ACC112 (cell line): ENCODE data around the gene SOX6.
A peak's percentile ranks its signal among the peaks of the same experiment; 100 is the strongest.

Experiments
- H2AFZ ChIP-seq: fragments of 200-600 bp; sonication (generic); one replicate; pipeline ENCODE4 v1.6.0; 2017; ENCODE audit warnings: antibody characterized with exemption, low read length; ENCODE audit not compliant: unreplicated experiment
- H3K27ac ChIP-seq: fragments of 200-600 bp; sonication (generic); 2 replicates; pipeline ENCODE4 v1.5.1; 2014; ENCODE audit warnings: low read depth, mild to moderate bottlenecking, antibody characterized with exemption, low read length, moderate library complexity
- H3K27me3 ChIP-seq: fragments of 200-600 bp; sonication (generic); 2 replicates; pipeline ENCODE4 v1.6.1; 2014; ENCODE audit warnings: mild to moderate bottlenecking, antibody characterized with exemption, low read length, moderate library complexity, mixed read lengths; ENCODE audit not compliant: insufficient read depth
- H3K36me3 ChIP-seq: fragments of 200-600 bp; sonication (generic); 2 replicates; pipeline ENCODE4 v1.6.1; 2016; ENCODE audit warnings: mild to moderate bottlenecking, antibody characterized with exemption, low read length, moderate library complexity, mixed read lengths; ENCODE audit not compliant: insufficient read depth
- H3K4me1 ChIP-seq: fragments of 200-600 bp; sonication (generic); one replicate; pipeline ENCODE4 v1.6.1; 2016; ENCODE audit warnings: low read length, mixed read lengths; ENCODE audit not compliant: insufficient read depth, unreplicated experiment, control insufficient read depth
- H3K4me3 ChIP-seq: fragments of 200-600 bp; sonication (generic); 2 replicates; pipeline ENCODE4 v1.5.1; 2014; ENCODE audit warnings: mild to moderate bottlenecking, low read depth, low read length
- H3K79me2 ChIP-seq: fragments of 200-600 bp; sonication (generic); one replicate; pipeline ENCODE4 v1.6.0; 2016; ENCODE audit warnings: low read length; ENCODE audit not compliant: control insufficient read depth, unreplicated experiment, insufficient read depth

Gene SOX6

GRCh38 chr11:15970506-15971214, 385.7 kb downstream of the SOX6 start:
- Histone ChIP-seq H3K36me3 (no peaks in the 10 kb centered on the region), H3K4me1 (peaks cover 33% of the 10 kb centered on the region), H3K4me3 (peak overlapping the region; percentile 70; the same call in 1 of the 2 replicates), H3K27ac (peak overlapping the region; percentile 98), H2AFZ (peak overlapping the region; percentile 49), H3K27me3 (no peaks in the 10 kb centered on the region), H3K79me2 (no peaks in the 10 kb centered on the region)

GRCh38 chr11:15969701-15970329, 386.5 kb downstream of the SOX6 start:
- Histone ChIP-seq H3K36me3 (no peaks in the 10 kb centered on the region), H3K4me3 (peak overlapping the region; percentile 70), H3K27ac (peak overlapping the region; percentile 98), H3K4me1 (peaks cover 33% of the 10 kb centered on the region), H3K27me3 (no peaks in the 10 kb centered on the region), H3K79me2 (no peaks in the 10 kb centered on the region), H2AFZ (peak overlapping the region; percentile 49)

GRCh38 chr11:15969281-15969680, 387.1 kb downstream of the SOX6 start:
- H3K4me3 ChIP-seq = peak overlapping the region; percentile 70
- H3K79me2 ChIP-seq = no peaks in the 10 kb centered on the region
- peaks cover 33% of the 10 kb centered on the region for H3K4me1 ChIP-seq
- H3K36me3 ChIP-seq = no peaks in the 10 kb centered on the region
- H3K27ac ChIP-seq = peak overlapping the region; percentile 98
- no peaks in the 10 kb centered on the region for H3K27me3 ChIP-seq
- peak overlapping the region; percentile 80 for H2AFZ ChIP-seq

- H3K27ac ChIP-seq = peak overlapping the region; percentile 98
- H3K4me1 ChIP-seq = peaks cover 33% of the 10 kb centered on the region
- peak overlapping the region; percentile 53 for H2AFZ ChIP-seq
- H3K27me3 ChIP-seq = no peaks in the 10 kb centered on the region
- H3K36me3 ChIP-seq = no peaks in the 10 kb centered on the region
- no peaks in the 10 kb centered on the region for H3K79me2 ChIP-seq
- no peak overlapping the region for H3K4me3 ChIP-seq
Observed at GRCh38 chr11:15968461-15969130, 387.8 kb downstream of the SOX6 start.

GRCh38 chr11:15967966-15968365, 388.4 kb downstream of the SOX6 start:
- Histone ChIP-seq H3K4me3 (no peak overlapping the region), H3K36me3 (no peaks in the 10 kb centered on the region), H3K79me2 (no peaks in the 10 kb centered on the region), H2AFZ (peak overlapping the region; percentile 53), H3K4me1 (peaks cover 33% of the 10 kb centered on the region), H3K27ac (peak overlapping the region; percentile 98), H3K27me3 (no peaks in the 10 kb centered on the region)

GRCh38 chr11:15967166-15967565, 389.2 kb downstream of the SOX6 start:
- peaks cover 33% of the 10 kb centered on the region for H3K4me1 ChIP-seq
- peak overlapping the region; percentile 98; the same call in 1 of the 2 replicates for H3K27ac ChIP-seq
- H3K79me2 ChIP-seq = no peaks in the 10 kb centered on the region

GRCh38 chr11:15965562-15966250, 390.6 kb downstream of the SOX6 start:
- H3K4me3 ChIP-seq = no peak overlapping the region
- peaks cover 32% of the 10 kb centered on the region for H3K4me1 ChIP-seq
- no peaks in the 10 kb centered on the region for H3K27me3 ChIP-seq

More at GRCh38 chr11:15967166-15967565, 389.2 kb downstream of the SOX6 start:
- H3K4me3 ChIP-seq = no peak overlapping the region
- no peaks in the 10 kb centered on the region for H3K36me3 ChIP-seq
- no peak overlapping the region for H2AFZ ChIP-seq
- no peaks in the 10 kb centered on the region for H3K27me3 ChIP-seq

GRCh38 chr11:15963266-15963665, 393.1 kb downstream of the SOX6 start:
- H3K4me3 ChIP-seq = no peak overlapping the region
- no peaks in the 10 kb centered on the region for H3K27me3 ChIP-seq
- no peak overlapping the region for H2AFZ ChIP-seq
- H3K27ac ChIP-seq = no peak overlapping the region
- H3K36me3 ChIP-seq = no peaks in the 10 kb centered on the region
- H3K4me1 ChIP-seq = peaks cover 13% of the 10 kb centered on the region
- H3K79me2 ChIP-seq = no peaks in the 10 kb centered on the region

More at GRCh38 chr11:15965562-15966250, 390.6 kb downstream of the SOX6 start:
- no peak overlapping the region for H2AFZ ChIP-seq
- H3K79me2 ChIP-seq = no peaks in the 10 kb centered on the region
- no peaks in the 10 kb centered on the region for H3K36me3 ChIP-seq
- no peak overlapping the region for H3K27ac ChIP-seq

GRCh38 chr11:15958910-15959309, 397.4 kb downstream of the SOX6 start:
- H3K79me2 ChIP-seq = no peaks in the 10 kb centered on the region
- H3K4me1 ChIP-seq = no peaks in the 10 kb centered on the region
- H3K27ac ChIP-seq = no peak overlapping the region
- H3K4me3 ChIP-seq = no peak overlapping the region
- H2AFZ ChIP-seq = no peak overlapping the region
- H3K36me3 ChIP-seq = no peaks in the 10 kb centered on the region
- H3K27me3 ChIP-seq = no peaks in the 10 kb centered on the region

- no peak overlapping the region for H2AFZ ChIP-seq
- no peak overlapping the region for H3K4me3 ChIP-seq
Observed at GRCh38 chr11:15957234-15957633, 399.1 kb downstream of the SOX6 start.

More at GRCh38 chr11:15957234-15957633, 399.1 kb downstream of the SOX6 start:
- H3K27ac ChIP-seq = no peak overlapping the region
- no peaks in the 10 kb centered on the region for H3K4me1 ChIP-seq
- no peaks in the 10 kb centered on the region for H3K79me2 ChIP-seq
- H3K36me3 ChIP-seq = no peaks in the 10 kb centered on the region
- H3K27me3 ChIP-seq = peaks cover 7% of the 10 kb centered on the region
